Activated naive CD4-positive, alpha-beta T cell treated with anti-CD3 and anti-CD28 coated beads for 36 hours (primary cell): ENCODE results near the gene CORO6. TPM values are rescaled to one million over a fixed set of nuclear protein-coding genes. Genes with fewer than 3 reads are reported as not detected.

Source experiments
- CTCF ChIA-PET: fragments of 350-600 bp; sonication (Branson Sonifier 250); formaldehyde crosslinking; loops from one replicate; lab custom pipeline; 2021; ENCODE audit warnings: antibody characterized with exemption; lab: Charles Lee
- DNase-seq: peaks from one replicate; pipeline ENCODE4 v3.0.0-alpha.2; 2020
- H3K27ac Mint-ChIP-seq: one replicate; pipeline ENCODE4 v1.8.0; 2021; ENCODE audit warnings: mild to moderate bottlenecking, mixed read lengths
- H3K27me3 Mint-ChIP-seq: one replicate; pipeline ENCODE4 v1.8.0; 2021; ENCODE audit warnings: low read depth, mixed read lengths
- H3K36me3 Mint-ChIP-seq: one replicate; pipeline ENCODE4 v1.8.0; 2021; ENCODE audit warnings: low read depth, mixed read lengths
- H3K4me1 Mint-ChIP-seq: one replicate; pipeline ENCODE4 v1.8.0; 2021; ENCODE audit warnings: low read depth, mixed read lengths
- H3K4me3 Mint-ChIP-seq: one replicate; pipeline ENCODE4 v1.8.0; 2021; ENCODE audit warnings: mild to moderate bottlenecking, moderate library complexity, mixed read lengths
- H3K9me3 Mint-ChIP-seq: one replicate; pipeline ENCODE4 v1.8.0; 2021; ENCODE audit warnings: mixed read lengths
- intact Hi-C: fragments of 100-400 bp; cut with micrococcal nuclease; formaldehyde crosslinking; loops from one replicate; pipeline ENCODE4 v1.15.1; 2023
- total RNA-seq, 2 experiments: library from RNA; stranded (reverse); gene quantifications; one replicate each; pipeline ENCODE4 v1.2.3, GENCODE V29; 2021

The CORO6 gene
- total RNA-seq, 2 experiments from 2014 or later = 24.8 to 27.3 TPM

- CTCF ChIA-PET = interaction anchor here (0.7 to 4.6 kb wide), 10 partner anchors 9 to 365 kb away, joined by 3 to 37 read pairs (median 5); partner anchors contain the start of gene SSH2
- no peaks in the 10 kb centered on the region for H3K27me3 Mint-ChIP-seq
- peaks cover 12% of the 10 kb centered on the region for H3K36me3 Mint-ChIP-seq
- H3K4me3 Mint-ChIP-seq = peak overlapping the region; percentile 90
- intact Hi-C loops = loop anchor here (5.0 to 10.0 kb wide), 4 partner anchors 196 to 841 kb away; partner anchors contain the start of genes NEK8, SSH2 and TLCD1
- H3K4me1 Mint-ChIP-seq = peaks cover 12% of the 10 kb centered on the region
- no peaks in the 10 kb centered on the region for H3K9me3 Mint-ChIP-seq
- DNase-seq = peak; percentile 70
- H3K27ac Mint-ChIP-seq = peak overlapping the region; percentile 70
Observed at GRCh38 chr17:29565643-29566472, 56.9 kb downstream of the CORO6 start.

Other genes starting within 250 kb of the CORO6 start
- 10 to 100 TPM; 21.8 to 21.9 TPM for gene TAOK1, start 232.5 kb downstream of the CORO6 start, total RNA-seq
- 1 to 10 TPM; 3.7 to 4.0 TPM for gene ABHD15, start 55.9 kb downstream of the CORO6 start, total RNA-seq
- gene TP53I13, start 54.2 kb downstream of the CORO6 start, total RNA-seq = 10 to 100 TPM; 30.9 to 37.2 TPM
- 10 to 100 TPM; 35.5 to 37.5 TPM for gene GIT1, start 33.3 kb downstream of the CORO6 start, total RNA-seq
- 10 to 100 TPM; 14.1 to 14.6 TPM for gene ANKRD13B, start 29.8 kb downstream of the CORO6 start, total RNA-seq